Mesenteric fat pad (tissue), 1 donor: ENCODE results near the gene MXRA7. TPM values are rescaled to one million over a fixed set of nuclear protein-coding genes. Genes with fewer than 3 reads are reported as not detected.
A peak's percentile ranks its signal among the peaks of the same experiment; 100 is the strongest.
"Not testable (repeated sequence)": the region's sequence is repeated elsewhere in the genome, so short reads cannot be mapped to it uniquely, and the experiment has no call there.

Source experiments
- DNase-seq: peaks from one replicate; pipeline ENCODE4 v3.0.0-alpha.2; 2020; ENCODE audit warnings: low spot score
- total RNA-seq: library from RNA; stranded (reverse); fragmentation: NEBNext Ultra II Directional; extraction: Animal tissue kit (Norgen Biotek cat#: 25700); gene quantifications from one replicate; pipeline ENCODE4 v1.2.1, GENCODE V29; 2021
- donor health status: DM: yes; HTN: yes; CAD: no.

MXRA7 gene
- total RNA-seq, 1 donor from 2014 or later, result 193 TPM

DNA sequence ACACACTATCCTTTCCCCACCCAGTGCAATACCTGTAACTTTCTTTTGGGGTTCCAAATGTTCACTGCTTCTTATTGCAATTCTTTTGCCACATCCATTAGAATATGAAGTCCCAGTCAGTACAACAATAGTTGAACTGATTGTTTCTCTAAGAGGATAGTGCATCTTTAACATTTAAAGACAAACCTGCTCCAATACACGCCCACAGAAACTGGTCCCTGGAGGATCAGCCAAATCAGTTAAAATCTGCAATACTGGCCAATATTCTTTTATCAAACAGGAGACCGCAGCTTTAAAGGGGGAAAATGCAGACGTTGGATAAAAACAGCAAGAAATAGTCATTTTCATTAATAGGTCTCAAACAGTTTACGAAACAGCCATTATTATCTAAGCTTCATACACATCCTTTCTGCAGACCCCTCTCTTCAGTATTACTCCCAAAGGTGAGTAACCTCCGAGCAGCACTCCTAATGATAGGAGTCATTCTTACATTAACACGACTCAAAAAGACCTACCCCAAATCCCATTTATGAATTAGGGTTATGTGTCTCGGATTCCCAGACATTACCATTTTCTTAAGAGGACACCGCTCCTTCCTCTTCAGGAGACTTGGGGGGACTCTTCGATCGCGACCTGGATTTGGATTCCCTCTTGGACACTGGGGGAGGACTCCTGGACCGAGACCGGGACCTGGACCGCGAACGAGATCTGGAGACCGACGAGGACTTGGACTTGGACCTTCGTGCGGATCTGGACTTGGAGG, 25.0 kb upstream of the MXRA7 start:
- DNase-seq, result no peak

- DNase-seq, result no peak
These were observed 24.2 kb upstream of the MXRA7 start for GRCh38 chr17:76735006-76735405.

DNA sequence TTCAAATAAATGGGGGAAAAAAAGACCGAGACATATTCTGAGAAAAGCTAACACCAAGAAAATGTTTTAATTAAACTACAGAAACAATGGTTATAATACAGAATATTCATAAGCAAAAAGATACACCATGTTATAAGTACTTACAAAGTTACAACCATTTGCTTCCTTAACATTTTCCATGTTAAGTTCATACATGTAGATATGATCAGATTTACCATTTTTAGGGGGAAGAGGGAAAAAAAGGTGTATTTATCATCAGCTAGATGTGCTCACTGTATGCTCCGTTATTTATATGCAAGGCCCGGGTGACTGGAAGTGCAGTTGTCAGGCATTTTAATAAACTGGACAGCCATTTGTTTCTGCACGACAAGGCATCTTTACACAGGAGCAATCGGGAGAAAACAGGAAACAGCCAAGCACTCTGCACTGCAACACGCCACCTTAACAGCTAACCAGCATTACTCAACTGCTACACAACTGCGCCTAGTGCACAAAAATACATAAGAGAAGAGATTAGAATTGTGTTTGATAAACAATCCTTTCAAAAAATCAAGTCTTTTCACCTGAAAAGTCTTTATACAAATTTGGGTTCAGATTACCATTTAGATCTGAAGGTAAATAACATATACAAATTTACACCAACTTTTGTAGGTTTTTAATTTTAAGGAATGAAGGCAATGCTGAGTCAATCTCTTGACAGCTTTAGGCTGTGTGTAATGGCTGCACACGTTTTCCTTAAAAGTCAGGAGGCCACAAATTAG, 23.5 kb upstream of the MXRA7 start:
- DNase-seq, result no peak

DNA sequence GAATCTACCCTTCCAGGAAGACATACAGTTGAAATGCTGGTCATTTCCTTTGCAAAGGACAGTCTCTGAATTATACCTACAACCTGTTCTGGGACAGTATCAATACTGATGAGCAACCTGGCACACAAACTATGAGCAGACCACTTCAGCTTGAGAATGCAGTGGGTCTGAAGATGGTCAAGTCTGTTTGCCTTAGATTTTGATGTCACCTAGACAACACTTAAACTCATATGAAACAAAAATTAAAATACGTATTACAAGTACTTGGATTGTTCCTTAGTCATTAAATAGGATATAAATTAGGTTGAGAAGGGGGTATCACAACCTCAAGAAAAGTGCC, 22.8 kb upstream of the MXRA7 start:
- no peak for DNase-seq

DNA sequence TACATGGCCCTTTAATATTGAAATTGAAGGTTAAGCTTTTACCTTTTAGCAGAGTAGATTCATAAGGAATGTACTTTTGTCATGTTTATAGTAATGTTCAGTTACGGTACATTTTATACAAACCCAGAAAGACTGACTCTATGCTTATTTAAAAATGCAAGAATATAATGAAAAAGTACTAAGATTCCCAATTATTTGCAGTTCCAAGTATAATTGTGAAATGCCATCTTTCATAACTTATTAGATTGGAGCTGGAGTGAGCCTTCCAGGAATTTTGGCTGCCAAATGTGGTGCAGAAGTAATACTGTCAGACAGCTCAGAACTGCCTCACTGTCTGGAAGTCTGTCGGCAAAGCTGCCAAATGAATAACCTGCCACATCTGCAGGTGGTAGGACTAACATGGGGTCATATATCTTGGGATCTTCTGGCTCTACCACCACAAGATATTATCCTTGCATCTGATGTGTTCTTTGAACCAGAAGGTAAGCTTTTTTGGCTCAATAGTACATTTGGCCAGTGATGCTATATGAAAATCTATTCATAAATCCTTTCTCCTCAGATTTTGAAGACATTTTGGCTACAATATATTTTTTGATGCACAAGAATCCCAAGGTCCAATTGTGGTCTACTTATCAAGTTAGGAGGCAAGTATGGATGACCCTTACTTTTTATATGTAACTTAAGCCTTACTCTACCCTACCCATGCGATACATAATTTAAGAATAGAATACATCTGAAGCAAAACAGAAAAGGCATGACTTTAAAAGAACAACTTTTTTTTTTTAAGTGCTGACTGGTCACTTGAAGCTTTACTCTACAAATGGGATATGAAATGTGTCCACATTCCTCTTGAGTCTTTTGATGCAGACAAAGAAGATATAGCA, 22.2 kb upstream of the MXRA7 start:
- DNase-seq, result no peak

DNA sequence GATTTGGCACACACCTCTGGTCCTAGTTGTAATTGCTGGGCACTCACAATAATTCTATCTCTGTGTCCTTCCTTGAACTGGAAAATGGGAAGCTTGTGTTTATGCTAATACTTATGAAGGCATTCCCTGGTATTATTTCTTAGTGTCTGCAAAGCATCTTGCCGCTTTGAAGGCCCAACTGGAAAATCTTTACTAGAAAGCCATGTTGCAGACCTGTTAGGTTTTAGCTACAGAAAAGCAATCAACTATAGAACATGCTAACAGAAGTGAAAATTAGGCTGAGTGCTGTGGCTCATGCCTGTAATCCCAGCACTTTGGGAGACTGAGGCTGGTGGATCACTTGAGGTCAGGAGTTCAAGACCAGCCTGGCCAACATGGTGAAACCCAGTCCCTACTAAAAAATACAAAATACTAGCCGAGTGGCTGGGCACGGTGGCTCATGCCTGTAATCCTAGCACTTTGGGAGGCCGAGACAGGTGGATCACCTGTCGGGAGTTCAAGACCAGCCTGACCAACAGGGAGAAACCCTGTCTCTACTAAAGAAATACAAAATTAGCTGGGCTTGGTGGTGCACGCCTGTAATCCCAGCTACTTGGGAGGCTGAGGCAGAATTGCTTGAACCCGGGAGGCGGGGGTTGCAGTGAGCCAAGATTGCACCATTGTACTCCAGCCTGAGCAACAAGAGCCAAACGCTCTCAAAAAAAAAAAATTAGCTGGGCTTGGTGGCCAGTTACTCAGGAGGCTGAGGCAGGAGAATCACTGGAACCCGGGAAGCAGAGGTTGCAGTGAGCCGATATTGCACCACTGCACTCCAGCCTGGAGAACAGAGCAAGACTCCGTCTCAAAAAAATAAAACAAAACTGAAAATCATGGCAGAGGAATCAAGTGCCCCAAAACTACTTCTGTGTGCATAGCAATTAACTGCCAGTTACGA, 21.3 kb upstream of the MXRA7 start:
- not testable (repeated sequence) for DNase-seq

DNA sequence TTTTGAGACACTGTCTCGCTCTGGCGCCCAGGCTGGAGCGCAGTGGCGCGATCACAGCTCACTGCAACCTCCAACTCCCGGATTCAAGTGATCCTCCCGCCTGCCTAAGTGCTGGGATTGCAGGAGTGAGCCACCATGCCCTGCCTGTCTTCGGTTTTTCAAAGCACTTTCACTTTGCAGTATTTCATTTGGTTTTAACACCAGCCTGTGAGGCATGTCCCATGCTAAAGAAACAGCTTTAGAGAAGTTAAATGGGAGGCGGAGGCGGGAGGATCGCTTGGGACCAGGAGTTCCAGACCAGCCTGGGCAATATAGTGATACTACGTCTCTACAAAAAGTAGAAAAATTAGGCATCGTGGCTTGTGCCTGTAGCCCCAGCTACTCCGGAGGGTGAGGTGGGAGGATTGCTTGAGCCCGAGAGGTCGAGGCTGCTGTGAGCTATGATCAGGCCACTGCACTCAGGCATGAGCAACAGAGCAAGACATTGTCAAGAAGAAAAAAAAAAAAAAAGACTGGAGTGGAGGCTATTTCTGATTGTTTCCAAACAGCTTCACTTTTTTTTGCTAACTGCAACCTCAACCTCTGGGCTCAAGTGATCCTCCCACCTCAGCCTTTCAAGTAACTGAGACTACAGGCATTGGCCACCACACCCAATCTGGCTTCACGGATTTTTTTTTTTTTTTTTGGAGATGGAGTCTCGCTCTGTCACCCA, 17.1 kb upstream of the MXRA7 start:
- peak; percentile 86 for DNase-seq

DNA sequence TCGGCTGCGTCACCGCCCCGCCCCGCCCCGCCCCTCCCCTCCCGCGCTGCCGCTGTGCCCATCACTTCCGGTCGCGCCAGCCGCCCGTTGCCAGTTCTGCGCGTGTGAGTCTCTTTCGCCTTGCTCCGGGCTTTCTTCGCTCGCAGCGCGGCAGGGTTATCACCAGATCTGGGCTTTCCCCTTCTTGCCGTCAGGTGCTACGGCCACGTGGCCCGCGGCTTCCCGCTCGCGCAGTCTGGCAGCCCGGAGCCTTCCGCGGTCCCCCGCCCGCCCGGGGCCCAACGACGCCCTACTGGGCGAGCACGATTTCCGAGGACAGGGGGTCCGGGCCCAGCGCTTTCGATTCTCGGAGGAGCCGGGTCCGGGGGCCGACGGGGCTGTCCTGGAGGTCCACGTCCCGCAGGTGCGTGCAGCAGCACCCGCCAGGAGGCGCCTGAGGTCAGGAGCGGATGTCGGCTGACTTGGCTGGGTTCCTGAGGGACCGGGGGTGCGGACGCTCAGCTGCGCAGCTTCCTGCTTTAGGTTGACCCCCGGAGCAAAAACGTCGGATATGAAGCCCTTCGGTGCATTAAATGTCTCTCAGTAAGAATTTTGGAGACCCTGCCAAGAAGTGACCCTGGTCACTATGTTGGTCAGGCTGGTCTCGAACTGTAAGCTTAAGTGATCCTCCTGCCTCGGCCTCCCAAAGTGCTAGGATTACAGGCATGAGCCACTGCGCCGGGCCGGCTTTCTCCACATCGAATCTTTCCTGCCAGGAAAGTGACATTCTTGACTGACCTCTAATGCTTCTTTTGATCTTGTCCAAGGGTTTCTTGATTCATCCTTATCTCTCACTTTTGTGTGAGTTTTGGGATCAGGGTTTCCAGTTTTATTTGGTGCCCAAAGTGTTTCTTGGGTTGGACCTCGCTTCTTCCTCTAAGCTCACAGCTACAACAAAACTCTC, 16.3 kb upstream of the MXRA7 start, which contains the start of gene METTL23:
METTL23 (plus strand) TSS at position 64 of the 943 bp plus-strand sequence. CDS start 2,872 bp downstream, outside the sequence.
- DNase-seq, result peak; percentile 92

DNA sequence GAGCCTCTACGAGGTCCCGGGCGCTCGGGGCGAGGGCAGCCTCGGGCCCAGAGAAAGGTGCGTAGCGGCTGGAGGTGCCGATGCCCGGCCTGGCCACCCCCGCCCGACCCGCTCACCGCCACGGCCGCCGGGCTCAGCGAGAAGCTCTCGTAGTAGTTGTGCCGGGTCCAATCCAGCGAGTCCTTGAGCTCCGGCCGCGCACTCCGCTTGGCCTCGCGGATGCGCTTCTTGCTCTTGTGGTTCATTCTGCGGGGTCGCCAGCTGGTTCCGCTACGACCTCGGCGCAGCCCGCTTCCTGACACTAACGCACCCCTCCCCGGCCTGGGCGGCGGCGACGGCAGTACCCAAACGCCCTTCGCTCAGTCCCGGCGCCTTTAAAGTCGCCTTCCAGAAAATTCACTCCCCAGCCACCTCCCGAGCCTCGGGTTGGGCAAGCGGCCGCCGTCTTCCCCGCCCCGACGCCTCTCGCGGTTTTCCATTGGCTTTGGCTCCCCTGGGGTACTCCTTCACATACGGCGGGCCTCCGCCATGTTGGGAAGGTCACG, 15.5 kb upstream of the MXRA7 start, which contains the start of gene JMJD6:
JMJD6 (minus strand) TSS at position 376 of the 545 bp plus-strand sequence; CDS start at position 245, 131 bp downstream.
- DNase-seq, result peak; percentile 99

GRCh38 chr17:76725580-76726230, 14.9 kb upstream of the MXRA7 start:
- peak; percentile 93 for DNase-seq

- peak; percentile 55 for DNase-seq
These were observed 13.0 kb upstream of the MXRA7 start for GRCh38 chr17:76723812-76724211.

- peak; percentile 28 for DNase-seq
These were observed 12.2 kb upstream of the MXRA7 start for GRCh38 chr17:76722977-76723376.

GRCh38 chr17:76722279-76722678, 11.5 kb upstream of the MXRA7 start:
- DNase-seq, result no peak

GRCh38 chr17:76721463-76721862, 10.7 kb upstream of the MXRA7 start:
- peak; percentile 69 for DNase-seq

DNA sequence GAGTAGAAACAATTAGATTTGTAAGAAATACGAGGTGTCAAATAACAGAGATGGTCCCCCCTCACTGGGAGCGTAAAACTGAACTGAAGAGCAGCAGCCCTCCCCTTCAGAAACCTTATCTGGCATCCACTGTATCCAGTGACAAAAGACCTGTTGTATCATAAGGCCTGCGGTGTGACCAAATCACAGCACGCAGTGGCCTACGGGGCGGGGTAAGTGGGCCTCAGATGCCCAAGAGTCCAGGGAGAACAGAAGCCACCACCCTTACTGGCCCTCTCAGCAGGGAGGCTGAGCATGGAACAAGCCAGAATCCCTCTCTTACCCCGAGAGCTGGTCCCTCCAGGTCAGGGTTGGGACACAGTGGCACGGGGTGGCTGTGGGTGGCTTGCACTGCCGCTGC, 10.2 kb upstream of the MXRA7 start:
- DNase-seq, result peak; percentile 20

- peak; percentile 77 for DNase-seq
These were observed 9.4 kb upstream of the MXRA7 start for GRCh38 chr17:76720211-76720610.

DNA sequence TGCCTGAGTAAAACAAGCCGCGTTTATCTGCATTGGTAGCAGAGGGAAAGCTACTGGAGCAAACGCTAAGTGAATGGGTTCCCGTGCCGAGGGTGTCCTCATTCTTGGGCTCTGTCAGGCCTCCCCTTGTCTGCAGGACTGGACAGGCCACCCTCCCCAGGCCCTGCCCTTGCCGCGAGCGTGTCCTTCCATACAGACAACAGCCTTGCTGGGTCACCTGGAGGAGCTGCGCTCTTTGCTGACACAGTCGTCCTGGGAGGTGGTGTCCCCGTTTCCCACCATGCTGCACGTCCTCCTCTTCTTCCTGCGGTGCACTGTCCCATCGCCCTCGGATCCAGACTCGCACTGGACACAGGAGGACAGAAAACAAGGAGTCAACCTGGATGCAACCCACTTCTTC, 7.8 kb upstream of the MXRA7 start:
- DNase-seq, result peak; percentile 87

GRCh38 chr17:76716839-76717215, 6.1 kb upstream of the MXRA7 start:
- peak; percentile 20 for DNase-seq
